Measurements from ENCODE around the gene NKX3-2. TPM values are rescaled to one million over a fixed set of nuclear protein-coding genes. Genes with fewer than 3 reads are reported as not detected.

Gene NKX3-2
- total RNA-seq, 1 donor from 2014 or later, result not detected

DNA sequence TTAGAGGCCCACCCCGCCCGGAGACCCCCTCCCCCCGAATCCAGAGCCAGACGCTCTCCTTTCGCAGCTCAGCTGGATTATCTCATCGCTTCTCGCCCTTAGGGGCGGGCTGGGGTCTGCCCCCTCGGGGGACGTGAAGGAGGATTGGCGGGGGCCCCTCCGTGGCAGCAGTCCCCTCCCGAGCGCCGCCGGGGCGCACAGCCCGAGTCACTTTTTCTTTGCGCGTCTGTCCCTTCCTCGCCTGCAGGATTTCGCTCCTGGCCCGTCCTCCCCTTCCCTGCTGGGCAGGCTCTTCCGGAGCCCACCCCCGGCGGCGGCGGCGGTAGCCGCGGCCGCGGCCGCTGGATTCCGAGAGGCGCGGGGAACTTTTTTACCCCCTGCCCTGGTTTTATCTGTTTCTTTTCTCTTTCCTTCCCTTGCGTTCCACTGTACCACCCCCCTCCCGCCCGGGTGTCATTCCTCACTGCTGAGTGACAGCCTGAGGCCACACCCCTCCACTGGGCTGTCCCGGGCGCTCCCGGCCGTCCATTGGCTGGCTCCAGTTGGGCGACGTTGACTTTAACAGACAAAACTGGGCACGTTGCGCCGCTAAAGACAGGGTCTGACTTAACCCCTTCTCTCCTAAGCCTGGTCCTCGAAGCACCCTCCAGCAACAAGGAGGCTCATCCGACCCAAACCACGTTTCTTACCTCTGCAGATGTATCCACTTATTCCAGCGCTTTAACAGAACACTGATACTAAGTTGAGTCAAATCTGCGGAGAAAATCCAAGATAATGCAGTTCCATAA is 492 bp upstream of the NKX3-2 start:
- peaks cover 85% of the 10 kb centered on the region for H3K27me3 ChIP-seq (ENCODE audit: control insufficient read depth, insufficient read depth, low read length)
- no peaks in the 10 kb centered on the region for H3K36me3 ChIP-seq (ENCODE audit: control insufficient read depth, insufficient read depth, low read length)
- TF ChIP-seq, protein P1, sequence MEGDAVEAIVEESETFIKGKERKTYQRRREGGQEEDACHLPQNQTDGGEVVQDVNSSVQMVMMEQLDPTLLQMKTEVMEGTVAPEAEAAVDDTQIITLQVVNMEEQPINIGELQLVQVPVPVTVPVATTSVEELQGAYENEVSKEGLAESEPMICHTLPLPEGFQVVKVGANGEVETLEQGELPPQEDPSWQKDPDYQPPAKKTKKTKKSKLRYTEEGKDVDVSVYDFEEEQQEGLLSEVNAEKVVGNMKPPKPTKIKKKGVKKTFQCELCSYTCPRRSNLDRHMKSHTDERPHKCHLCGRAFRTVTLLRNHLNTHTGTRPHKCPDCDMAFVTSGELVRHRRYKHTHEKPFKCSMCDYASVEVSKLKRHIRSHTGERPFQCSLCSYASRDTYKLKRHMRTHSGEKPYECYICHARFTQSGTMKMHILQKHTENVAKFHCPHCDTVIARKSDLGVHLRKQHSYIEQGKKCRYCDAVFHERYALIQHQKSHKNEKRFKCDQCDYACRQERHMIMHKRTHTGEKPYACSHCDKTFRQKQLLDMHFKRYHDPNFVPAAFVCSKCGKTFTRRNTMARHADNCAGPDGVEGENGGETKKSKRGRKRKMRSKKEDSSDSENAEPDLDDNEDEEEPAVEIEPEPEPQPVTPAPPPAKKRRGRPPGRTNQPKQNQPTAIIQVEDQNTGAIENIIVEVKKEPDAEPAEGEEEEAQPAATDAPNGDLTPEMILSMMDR (IDR thresholded peaks at IDR 0.05; ENCODE audit: insufficient read depth, low read length, poor library complexity, severe bottlenecking), result no peak
- peak overlapping the region; percentile 47 for H3K4me3 ChIP-seq (ENCODE audit: low read depth, low read length)
- no peak for DNase-seq (ENCODE audit: low read depth)

DNA sequence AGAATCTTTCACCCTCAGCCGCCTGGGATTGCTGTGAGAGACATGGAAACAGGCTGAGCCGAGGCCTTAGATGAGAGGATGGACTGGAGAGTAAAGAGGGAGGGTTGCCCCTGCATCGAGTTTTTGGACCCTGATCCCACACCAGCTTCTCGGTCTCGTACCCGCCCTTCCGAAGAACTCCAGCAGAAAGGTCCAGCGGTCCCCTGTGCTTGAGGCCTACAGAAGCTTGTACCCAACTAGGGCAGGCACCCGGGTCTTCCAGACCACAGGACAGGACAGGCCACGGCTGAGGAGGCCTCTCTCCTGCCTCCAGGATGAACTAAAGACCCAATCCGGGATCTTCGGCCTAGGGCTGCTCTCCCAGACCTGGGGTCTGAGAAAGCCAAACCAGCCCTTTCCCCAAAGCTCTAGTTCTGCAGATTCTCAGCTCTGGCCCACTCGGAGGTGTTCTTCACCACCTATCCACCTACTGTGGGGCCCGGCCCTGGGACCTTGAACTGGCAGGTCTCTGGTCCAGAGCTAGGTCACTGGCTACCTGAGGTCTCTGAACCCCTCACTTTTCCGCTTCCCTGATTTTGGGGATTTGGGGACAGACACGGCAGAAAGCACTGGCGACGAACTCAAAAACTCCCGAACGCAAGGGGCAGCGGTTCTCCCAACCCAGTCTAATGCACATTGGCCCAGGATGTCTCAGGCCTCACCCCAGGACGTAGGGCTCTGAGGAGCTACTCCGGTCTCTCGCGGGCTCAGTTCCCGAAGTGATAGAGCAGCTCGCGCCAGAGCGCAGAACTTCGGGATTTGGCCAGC is 1.1 kb downstream of the NKX3-2 start:
- TF ChIP-seq, protein P1 (IDR thresholded peaks at IDR 0.05; ENCODE audit: insufficient read depth, low read length, poor library complexity, severe bottlenecking), result no peak
- no peak for DNase-seq (ENCODE audit: low read depth)
- Histone ChIP-seq H3K36me3 (ENCODE audit: control insufficient read depth, insufficient read depth, low read length) (no peaks in the 10 kb centered on the region), H3K27me3 (ENCODE audit: control insufficient read depth, insufficient read depth, low read length) (peaks cover 92% of the 10 kb centered on the region), H3K4me3 (ENCODE audit: low read depth, low read length) (no peak overlapping the region)

DNA sequence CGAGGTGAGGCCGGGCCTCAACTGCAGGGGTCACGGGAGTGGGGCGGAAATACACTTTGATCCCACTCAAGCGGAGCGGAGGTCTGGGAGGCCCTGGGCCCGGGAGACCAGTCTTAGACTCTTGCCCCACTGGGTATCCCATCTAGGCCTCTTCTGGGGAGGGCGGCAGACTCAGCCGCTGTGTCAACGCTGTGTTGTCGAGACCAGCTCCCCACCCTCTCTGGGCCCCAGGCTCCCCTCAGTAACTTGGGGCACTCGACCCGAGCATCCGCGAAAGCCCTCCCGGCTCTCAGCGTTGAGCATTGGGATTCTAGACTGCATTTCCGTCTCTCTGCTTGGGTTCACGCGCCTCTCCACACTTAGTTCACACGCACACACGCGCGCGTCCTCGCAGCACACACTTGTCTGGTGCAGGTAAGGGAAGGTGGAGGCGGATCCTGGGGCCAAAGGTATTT is 1.7 kb downstream of the NKX3-2 start:
- Histone ChIP-seq H3K36me3 (ENCODE audit: control insufficient read depth, insufficient read depth, low read length) (no peaks in the 10 kb centered on the region), H3K4me3 (ENCODE audit: low read depth, low read length) (no peak overlapping the region), H3K27me3 (ENCODE audit: control insufficient read depth, insufficient read depth, low read length) (peaks cover 93% of the 10 kb centered on the region)
- TF ChIP-seq, protein P1 (IDR thresholded peaks at IDR 0.05; ENCODE audit: insufficient read depth, low read length, poor library complexity, severe bottlenecking), result no peak
- DNase-seq (ENCODE audit: low read depth), result no peak

DNA sequence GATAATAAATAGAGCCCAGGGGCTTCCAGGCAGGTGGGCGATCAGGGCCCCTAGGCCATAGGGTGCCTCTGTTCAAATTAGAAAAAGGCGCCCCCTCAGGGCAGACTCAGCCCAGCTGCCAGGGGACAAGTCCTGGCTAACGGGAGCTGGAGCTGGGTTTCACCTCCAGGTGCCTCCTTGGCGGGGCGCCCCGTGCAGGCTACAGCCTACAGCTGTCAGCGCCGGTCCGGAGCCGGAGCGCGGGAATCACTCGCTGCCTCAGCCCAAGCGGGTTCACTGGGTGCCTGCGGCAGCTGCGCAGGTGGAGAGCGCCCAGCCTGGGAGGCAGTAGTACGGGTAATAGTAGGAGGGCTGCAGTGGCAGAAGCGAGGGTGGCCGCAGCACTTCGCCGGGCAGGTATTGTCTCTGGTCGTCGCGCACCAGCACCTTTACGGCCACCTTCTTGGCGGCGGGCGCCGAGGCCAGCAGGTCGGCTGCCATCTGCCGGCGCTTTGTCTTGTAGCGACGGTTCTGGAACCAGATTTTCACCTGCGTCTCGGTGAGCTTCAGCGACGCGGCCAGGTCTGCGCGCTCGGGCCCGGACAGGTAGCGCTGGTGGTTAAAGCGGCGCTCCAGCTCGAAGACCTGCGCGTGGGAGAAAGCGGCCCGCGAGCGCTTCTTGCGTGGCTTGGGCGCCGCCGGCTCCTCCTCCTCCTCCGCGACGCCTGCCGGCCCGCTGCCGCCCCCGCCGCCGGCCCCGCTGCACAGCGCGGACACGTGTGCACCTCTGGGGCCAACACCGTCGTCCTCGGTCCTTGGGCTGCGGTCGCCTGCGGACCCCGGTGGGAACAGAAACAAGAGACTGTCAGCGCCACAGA is 2.4 kb downstream of the NKX3-2 start:
- H3K27me3 ChIP-seq (ENCODE audit: control insufficient read depth, insufficient read depth, low read length), result peaks cover 93% of the 10 kb centered on the region
- no peak for DNase-seq (ENCODE audit: low read depth)
- H3K4me3 ChIP-seq (ENCODE audit: low read depth, low read length), result no peak overlapping the region
- TF ChIP-seq, protein P1 (IDR thresholded peaks at IDR 0.05; ENCODE audit: insufficient read depth, low read length, poor library complexity, severe bottlenecking), result peak; percentile 41
- no peaks in the 10 kb centered on the region for H3K36me3 ChIP-seq (ENCODE audit: control insufficient read depth, insufficient read depth, low read length)

DNA sequence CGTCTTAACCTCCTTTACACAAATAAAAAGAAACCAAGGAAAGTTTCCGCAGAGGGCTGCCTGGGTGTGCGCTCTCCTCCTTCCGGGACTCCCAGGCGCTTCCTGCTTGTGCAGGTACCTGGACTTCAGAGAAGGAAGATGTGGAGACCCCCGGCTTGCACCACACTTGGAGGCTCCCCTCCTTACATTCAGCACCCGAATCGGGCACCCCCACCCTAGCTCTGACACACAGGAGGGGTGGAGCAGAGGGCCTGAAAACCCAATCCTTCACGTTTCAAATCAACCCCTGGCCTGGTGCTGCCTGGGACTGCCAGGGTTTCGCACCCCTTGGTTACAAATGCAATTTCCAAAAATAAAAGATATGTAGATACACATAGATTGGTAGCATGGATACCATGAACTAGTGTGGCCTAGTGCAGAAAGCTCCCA is 3.1 kb downstream of the NKX3-2 start:
- TF ChIP-seq, protein P1 (IDR thresholded peaks at IDR 0.05; ENCODE audit: insufficient read depth, low read length, poor library complexity, severe bottlenecking), result no peak
- H3K36me3 ChIP-seq (ENCODE audit: control insufficient read depth, insufficient read depth, low read length), result no peaks in the 10 kb centered on the region
- H3K27me3 ChIP-seq (ENCODE audit: control insufficient read depth, insufficient read depth, low read length), result peaks cover 93% of the 10 kb centered on the region
- no peak overlapping the region for H3K4me3 ChIP-seq (ENCODE audit: low read depth, low read length)
- no peak for DNase-seq (ENCODE audit: low read depth)

Measured in kidney epithelial cell (primary cell).